GM18870 (cell line): ENCODE results near the gene FRS2.

Source experiments
- ATAC-seq: cut with Tn5 transposase; IDR thresholded peaks from one replicate; pipeline ENCODE4 v1.9.1; 2021; ENCODE audit warnings: moderate library complexity; ENCODE audit not compliant: unreplicated experiment

The FRS2 gene

DNA sequence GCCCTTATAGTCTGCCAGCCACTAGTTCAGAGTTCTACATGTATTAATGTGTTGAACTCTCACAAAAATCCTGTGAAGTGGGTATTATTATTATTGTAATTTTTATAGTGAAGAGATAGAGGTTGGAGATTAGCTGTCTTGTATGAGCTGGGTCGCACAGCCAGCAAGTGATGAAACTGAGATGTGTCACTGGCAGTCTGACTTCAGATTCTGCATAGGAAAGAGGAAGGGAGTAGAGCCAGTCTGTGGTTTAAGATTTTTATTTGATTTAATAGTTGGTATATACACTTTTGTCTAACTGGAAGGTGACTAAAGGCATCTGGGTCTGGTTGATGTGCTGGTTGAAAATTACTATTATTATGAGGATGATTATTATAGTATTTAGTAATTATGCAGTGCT is 5.8 kb upstream of the FRS2 start:
- no peak for ATAC-seq

DNA sequence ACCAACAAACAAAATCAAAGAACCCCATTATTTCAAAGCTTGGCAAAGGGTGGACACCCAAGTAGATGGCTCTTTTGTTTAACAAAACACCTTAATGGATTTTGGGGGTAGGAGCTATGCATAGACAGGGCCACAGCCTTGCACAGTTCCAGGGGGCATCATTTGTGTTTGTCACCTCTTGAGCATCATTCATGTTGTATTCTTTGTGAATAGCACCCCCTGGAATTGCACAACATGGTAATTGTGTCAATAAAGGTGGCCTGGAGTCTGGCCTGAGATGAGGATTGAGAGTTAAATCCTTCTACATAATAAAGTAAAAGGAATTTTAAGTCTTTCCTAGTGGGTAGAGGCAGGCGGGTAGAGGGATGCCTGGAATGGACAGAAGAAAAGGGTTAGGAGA is 3.3 kb upstream of the FRS2 start:
- ATAC-seq: no peak

DNA sequence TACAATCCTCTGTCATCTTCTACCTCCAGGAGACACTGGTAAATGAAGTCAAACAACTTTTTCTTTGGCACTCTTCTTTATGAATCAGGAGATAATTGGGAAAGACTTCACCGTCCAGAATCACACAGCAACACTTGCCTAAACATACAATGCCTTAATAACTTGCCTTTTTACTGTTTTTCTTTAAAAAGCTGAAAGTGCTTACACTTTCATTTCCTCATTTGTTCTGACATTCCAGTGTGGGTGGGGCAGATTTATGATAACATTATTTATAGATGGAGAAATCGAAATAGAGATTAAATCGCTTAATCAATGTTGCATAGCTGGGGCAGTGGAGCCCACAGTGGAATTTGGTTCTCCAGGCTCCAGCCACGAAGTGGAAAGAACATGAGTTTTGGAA is 2.8 kb upstream of the FRS2 start:
- no peak for ATAC-seq

DNA sequence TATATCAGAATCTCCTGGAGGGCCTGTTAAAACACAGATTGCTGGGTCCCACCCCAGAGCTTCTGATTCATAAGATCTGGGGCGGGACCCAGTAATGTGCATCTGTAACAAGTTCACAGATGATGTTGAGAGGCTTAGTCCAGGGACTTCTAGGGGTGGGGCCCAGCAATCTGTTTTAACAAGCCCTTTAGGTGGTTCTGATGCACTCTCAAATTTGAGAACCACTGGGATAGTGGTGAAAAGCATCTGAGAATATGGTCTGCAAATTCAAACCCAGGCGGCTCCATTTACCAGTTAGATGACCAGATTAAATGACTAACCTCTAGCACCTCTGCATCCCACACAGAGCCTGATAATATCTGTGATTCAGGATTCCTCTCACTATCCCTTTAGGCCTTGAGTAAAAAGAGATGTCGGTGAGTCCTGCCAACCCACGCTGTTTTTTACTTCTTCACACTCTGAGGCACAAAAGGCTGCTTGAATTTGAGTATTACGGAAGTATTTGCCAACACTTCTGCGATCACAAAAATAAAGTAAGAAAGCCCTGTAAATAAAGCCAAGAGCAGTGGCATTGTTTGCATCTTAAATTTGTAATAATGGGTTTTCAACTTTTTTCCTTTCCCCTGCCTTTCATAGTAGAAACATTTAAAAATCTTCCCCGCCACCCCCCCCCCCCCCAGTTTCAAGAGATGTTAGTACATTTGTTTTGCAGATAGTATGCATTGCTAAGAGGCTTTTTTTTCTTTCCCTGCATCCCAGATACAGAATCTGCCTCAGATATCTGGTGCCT is 1.8 kb upstream of the FRS2 start:
- no peak for ATAC-seq

GRCh38 chr12:69469854-69470188 is 367 bp upstream of the FRS2 start:
- ATAC-seq: peak; percentile 26

- no peak for ATAC-seq
Observed at GRCh38 chr12:69471076-69471430, 865 bp downstream of the FRS2 start.

DNA sequence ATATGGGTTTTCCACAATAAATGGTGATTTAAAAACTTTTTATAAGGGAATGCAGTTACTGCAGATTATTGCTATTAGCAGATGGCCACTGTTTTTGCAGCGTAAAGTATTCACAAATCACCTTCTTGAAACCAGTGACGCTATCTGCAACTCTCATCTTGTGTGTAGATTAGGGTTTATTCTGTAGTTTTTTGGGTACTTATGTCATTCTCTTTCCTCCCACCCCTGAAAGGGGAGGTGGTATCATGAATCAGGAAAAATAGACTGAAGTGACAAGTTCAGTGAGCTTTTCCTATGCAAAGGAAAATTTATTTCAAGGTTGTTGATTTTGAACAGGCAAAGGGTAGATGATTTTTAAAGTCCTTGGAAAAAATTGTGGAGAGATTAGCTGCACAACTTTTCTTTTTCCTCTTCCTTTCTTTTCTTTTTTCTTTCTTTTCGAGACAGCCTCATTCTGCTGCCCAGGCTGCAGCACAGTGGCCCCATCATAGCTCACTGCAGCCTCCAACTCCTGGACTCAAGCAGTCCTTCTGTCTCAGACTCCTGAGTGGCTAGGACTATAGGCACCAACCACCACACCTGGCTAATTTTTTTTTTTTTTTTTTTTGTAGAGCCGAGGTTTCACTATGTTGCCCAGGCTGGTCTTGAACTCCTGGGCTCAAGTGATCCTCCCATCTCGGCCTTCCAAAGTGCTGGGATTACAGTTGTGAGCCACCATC is 1.6 kb downstream of the FRS2 start:
- ATAC-seq: no peak

GRCh38 chr12:69473262-69473661 is 3.1 kb downstream of the FRS2 start:
- ATAC-seq: no peak

- no peak for ATAC-seq
Observed at GRCh38 chr12:69474456-69474855, 4.3 kb downstream of the FRS2 start.

GRCh38 chr12:69475237-69475975 is 5.2 kb downstream of the FRS2 start:
- no peak for ATAC-seq

GRCh38 chr12:69476276-69477017 is 6.3 kb downstream of the FRS2 start:
- no peak for ATAC-seq

DNA sequence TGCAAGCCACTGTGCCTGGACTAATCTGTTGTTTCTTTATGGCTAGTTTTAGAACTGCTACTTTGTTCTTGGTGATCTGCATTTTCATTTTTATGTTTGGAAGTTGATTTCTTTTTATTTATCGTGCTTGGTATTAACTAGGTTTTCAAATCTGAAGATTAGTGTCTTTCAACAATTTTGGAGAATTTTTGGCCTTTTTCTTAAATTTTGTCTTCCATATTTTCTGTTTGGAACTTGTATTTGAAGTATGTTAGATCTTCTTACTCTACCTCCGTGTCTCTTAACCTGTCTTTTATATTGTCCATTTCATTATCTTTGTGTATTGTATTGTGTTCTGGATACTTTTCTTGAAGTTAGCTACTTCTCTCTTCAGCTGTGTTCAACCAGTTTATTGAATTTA is 9.5 kb downstream of the FRS2 start:
- no peak for ATAC-seq

DNA sequence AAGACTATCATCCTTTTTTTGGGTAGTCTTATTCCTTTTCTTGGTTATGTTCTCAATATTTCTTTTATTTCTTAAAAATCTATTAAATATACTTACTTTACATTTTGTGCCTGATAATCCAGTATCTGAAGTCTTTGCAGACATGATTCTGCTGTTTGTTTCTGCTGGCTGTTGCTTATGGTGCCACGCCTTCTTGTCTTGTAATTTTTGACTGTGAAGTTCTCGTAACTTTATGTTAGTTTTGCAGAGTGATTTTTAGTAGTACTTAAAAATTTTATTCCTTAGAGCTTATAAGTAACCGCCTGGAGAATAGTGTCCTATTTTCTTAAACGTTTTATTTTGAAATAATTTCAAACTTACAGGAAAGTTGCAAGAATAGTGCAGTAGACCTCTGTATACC is 10.5 kb downstream of the FRS2 start:
- no peak for ATAC-seq

DNA sequence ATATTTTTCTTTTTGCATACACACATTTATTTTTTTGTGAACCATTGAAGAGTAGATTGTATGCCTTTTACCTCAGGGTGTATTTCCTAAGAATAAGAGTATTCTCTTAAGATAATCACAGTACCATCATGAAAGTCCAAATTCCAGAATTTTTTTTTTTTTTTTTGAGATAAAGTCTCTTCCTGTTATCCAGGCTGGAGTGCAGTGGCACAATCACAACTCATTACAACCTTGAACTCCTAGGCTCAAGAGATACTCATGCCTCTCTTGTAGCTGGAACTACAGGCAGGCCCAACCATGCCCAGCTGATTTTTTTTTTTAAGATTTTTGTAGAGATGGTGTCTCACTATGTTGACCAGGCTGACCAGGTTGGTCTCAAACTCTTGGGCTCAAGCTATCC is 10.9 kb downstream of the FRS2 start:
- ATAC-seq: no peak

GRCh38 chr12:69483700-69484099 is 13.5 kb downstream of the FRS2 start:
- no peak for ATAC-seq

- ATAC-seq: no peak
Observed at GRCh38 chr12:69484428-69484827, 14.2 kb downstream of the FRS2 start.

DNA sequence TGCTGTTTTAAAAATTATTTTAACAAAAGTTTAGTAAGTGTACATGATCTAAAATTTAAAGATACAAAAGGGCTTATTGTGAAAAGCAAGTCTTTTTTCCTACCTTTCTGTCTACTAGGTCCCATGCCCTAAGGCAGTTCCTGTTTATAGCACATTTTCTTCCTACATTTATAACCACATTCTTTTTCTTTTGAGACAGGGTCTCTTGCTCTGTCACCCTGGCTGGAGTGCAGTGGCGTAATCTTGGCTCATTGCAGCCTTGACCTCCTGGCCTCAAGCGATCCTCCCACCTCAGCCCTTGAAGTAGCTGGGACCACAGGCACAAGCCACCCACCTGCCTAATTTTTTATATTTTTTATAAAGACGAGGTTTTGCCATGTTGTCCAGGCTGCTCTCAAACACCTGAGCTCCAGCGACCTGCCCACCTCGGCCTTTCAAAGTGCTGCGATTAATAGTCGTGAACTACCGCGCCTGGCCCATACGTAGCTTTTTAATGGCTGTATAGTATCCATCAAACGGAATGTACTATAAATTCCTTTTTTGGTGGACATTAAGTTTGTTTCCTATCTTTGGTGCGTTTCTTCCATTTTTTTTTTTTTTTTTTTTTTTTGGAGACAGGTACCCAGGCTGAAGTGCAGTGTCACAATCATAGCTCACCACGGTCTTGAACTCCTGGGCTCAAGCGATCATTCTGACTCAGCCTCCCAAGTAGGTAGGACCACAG is 20.9 kb downstream of the FRS2 start:
- no peak for ATAC-seq

DNA sequence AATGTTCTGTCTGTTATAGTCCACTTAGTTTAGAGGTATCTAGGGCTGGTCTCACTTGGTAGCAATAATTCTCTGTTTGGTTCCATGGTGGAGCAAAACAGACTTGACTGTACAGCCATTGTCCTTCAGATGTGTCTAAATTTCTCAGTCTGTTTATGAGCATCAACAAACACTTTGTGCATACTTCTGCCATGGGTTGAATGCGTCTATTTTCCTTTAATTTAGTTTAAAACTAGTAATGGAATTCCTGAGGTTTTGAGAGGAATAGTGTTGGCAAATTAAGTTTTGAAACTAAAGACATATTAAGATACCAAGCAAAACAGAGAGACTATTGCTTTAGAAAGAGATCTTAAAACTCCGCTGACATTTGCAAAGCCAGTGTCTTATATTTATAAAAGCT is 22.6 kb downstream of the FRS2 start:
- no peak for ATAC-seq

- ATAC-seq: no peak
Observed at GRCh38 chr12:69495071-69495470, 24.9 kb downstream of the FRS2 start.

DNA sequence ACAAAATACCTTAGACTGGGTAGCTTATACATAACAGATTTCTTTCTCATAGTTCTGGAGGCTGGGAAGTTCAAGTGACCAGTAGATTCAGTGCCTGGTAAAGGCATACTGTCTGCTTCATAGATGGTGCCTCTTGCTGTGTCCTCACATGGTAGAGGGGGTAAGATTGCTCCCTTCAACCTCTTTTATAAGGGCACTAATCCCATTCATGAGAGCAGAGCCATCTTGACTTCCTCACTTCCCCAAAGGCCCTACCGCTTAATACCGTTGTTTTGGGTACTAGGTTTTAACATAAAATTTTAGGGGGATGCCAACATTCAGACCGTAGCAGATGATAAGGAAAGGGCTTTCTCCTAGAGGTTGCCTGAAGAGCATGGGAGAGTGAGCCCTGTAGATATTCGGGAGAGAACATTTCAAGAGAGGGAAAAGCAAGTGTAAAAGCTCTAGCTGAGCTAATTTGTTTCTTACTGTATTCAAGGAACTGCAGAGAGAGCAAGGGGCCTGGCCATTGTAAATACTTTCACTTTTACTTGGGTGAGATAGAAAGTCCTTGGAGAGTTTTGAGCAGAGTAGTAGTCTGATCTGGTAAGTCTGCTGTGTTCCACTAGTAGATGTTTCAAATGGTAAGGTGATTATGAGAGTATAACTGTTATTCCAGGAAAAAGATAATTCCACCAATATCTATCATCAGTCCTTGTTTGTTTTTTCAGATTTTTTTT is 27.3 kb downstream of the FRS2 start:
- peak; percentile 90 for ATAC-seq
